NCI-H748 (cell line): ENCODE data around the gene TF.

Experiments used
- DNase-seq: peaks from one replicate; lab custom pipeline; 2025; ENCODE audit not compliant: unreplicated experiment; lab: John Stamatoyannopoulos, UW

The TF gene

GRCh38 chr3:133804896-133805295 lies 58.7 kb downstream of the TF start:
- DNase-seq: peak; percentile 25

- no peak for DNase-seq
Measured at GRCh38 chr3:133805384-133805701, 59.1 kb downstream of the TF start.

GRCh38 chr3:133805702-133806475 lies 59.7 kb downstream of the TF start, which contains the start of gene SRPRB:
Gene SRPRB, plus strand, starts transcription at chr3:133805815. Its CDS starts 34 bp downstream, at chr3:133805849.
- peak; percentile 89 for DNase-seq

- no peak for DNase-seq
Measured at GRCh38 chr3:133812872-133813271, 66.7 kb downstream of the TF start.

- no peak for DNase-seq
Measured at GRCh38 chr3:133815386-133815785, 69.2 kb downstream of the TF start.

- no peak for DNase-seq
Measured at GRCh38 chr3:133820129-133820528, 73.9 kb downstream of the TF start.

GRCh38 chr3:133820889-133821675 lies 74.9 kb downstream of the TF start:
- DNase-seq: no peak

- no peak for DNase-seq
Measured at GRCh38 chr3:133821767-133822638, 75.8 kb downstream of the TF start.

- no peak for DNase-seq
Measured at GRCh38 chr3:133824961-133825485, 78.8 kb downstream of the TF start.

GRCh38 chr3:133825969-133826727 lies 80.0 kb downstream of the TF start:
- DNase-seq: no peak

GRCh38 chr3:133827136-133827535 lies 80.9 kb downstream of the TF start:
- no peak for DNase-seq

- DNase-seq: no peak
Measured at GRCh38 chr3:133827684-133828083, 81.5 kb downstream of the TF start.

- DNase-seq: no peak
Measured at GRCh38 chr3:133828576-133829309, 82.5 kb downstream of the TF start.

GRCh38 chr3:133829310-133829707 lies 83.1 kb downstream of the TF start:
- DNase-seq: no peak

GRCh38 chr3:133830071-133830470 lies 83.9 kb downstream of the TF start:
- no peak for DNase-seq

GRCh38 chr3:133831966-133832801 lies 86.0 kb downstream of the TF start:
- DNase-seq: no peak

GRCh38 chr3:133832802-133833144 lies 86.6 kb downstream of the TF start:
- no peak for DNase-seq

- DNase-seq: no peak
Measured at GRCh38 chr3:133833267-133833666, 87.1 kb downstream of the TF start.
